ENCODE results near the gene RRAS2.
"Not testable (repeated sequence)": the region's sequence is repeated elsewhere in the genome, so short reads cannot be mapped to it uniquely, and the experiment has no call there.

The RRAS2 gene

DNA sequence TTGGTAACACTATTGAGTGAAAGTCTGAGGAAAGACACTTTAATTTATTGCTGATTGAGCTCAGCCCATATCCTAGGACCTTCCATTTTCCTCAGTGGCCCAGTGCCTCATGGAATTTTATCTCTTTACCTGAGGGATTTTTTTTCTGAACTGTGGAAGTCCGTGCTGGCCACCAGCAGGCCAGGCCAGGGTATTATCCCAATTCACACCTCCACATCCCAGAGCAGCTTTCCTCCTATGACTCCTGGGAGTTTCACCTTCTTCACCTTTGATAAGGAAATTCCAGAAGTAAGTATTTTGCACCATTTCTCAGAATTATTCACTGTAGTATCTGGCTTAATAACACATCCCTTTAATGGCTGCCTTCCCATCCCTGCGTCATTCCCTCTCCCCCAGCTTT is 13.0 kb upstream of the RRAS2 start:
- no peak for DNase-seq

DNA sequence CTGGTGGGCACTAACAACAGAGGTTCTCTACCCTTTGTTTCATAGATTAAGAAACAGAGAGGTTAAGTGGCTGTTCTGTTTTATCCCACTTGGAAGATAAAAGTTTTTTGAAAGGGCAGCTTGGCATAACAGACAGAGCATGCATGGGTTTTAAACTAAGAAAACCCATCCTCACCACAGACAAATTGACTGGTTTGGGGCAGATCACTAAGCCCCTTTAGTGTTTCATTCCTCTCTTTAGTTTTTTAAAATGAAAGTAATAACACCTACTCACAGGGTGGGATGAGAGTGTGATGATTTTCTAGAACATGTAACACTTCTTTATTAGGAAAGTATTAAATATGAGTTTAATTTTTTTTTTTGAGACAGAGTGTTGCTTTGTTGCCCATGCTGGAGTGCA is 12.3 kb upstream of the RRAS2 start:
- no peak for DNase-seq

DNA sequence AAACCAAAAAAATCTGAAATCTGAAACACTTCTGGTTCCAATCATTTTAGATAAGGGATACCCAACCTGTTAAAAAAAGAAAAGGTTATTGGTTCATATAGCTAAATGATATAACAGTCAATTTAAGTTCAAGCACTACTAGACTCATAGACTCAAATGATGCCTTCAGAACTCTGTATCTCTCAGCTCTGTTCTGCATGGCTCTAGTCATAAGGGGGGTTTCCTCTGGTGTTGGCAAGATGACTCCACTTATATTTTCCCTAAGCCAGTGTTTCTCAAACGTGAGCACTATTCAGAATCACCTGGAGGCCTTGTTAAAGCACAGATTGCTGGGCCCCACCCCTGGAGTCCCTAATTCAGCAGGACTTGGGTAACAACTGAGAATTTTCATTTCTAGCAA is 11.5 kb upstream of the RRAS2 start:
- no peak for DNase-seq

DNA sequence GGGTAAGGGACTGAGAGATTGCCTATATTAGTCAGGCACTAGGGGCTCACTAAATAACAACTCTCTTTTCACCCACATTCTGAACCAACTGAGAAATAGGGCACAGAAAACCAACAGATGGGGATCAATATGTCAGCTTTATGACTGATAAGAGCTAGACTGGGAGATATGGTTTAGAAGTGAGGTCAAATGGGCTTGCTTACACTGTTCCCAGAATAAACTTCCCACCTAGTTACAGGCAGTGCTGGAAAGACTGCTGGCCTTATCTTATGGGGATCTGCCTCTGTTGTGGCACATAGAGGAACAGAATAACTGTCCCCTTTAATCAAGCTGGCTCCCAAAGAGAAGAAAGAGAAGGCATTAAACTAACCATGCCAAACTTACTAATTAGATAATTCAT is 10.6 kb upstream of the RRAS2 start:
- no peak for DNase-seq

DNA sequence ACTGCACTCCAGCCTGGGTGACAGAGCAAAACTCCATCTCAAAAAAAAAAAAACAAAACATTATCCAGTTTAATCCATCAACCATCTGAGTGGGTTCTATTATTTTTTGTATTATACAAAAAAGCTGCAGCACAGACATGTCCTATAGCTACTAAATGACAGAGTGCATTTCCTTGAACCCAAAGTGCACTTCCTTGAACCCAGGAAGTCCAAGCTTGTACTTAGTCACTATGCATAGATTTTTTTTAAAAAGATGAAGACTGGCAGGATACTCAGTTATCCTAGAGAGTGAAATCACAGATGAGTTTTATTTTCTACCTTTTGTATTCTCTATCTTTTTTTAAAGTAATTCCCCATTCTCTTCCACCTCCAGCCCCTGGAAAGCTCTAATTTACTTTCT is 8.0 kb upstream of the RRAS2 start:
- DNase-seq: no peak

DNA sequence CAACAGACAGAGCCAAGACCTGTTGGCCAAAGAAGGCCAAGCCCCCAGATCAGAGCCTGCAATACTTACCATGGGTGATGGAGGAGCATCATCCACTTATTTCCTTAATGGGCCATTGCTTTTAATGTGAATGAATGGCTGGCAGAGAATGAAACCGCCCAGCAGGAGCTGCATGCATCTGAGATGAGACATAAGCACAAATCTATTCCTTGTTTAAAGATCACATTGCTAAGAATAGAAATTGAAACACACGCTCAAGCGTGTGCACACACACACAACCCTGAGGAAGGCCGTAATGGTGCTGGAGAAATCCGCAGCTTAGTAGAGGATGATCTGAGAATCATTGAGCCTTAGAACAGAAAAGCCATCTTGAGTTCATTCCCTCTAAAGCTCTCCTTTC is 5.3 kb upstream of the RRAS2 start:
- DNase-seq: no peak

DNA sequence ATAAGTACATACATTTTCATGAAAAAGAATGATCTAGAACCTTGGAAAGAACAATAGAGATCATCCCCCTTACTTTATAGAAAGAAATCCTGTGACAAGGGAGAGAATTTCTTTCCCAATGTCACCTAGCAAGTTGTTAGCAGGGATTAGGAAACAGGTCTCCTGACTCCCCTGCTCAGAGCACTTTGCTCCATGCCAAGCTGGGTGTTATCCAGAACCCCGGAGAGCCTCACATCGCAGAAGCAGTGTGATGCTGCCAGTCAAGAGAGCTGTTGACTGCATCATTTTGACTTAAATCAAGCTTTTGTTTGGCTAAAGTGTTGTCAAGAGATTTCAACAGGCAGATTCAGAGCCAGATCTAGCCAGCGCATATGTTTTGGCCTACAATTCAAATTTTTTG is 3.6 kb upstream of the RRAS2 start:
- peak in 4 of 58 donors; percentile 9 to 17 (median 9) for DNase-seq

DNA sequence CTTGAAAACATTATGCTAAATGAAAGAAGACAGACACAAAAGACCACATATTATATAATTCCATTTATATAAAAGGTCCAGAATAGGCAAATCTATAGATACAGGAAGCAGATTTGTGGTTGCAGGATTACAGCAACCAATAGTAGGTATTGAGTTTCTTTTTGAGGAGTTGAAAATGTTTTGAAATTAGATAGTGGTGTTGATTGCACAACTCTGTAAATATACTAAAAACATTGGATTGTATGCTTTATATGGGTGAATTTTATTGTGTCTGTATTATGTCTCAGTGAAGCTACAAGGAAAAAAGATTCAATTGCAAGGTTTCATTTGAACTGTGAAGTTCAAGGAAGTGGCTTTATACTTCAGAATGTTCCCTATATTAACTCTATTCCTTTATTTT is 3.0 kb upstream of the RRAS2 start:
- no peak for DNase-seq

DNA sequence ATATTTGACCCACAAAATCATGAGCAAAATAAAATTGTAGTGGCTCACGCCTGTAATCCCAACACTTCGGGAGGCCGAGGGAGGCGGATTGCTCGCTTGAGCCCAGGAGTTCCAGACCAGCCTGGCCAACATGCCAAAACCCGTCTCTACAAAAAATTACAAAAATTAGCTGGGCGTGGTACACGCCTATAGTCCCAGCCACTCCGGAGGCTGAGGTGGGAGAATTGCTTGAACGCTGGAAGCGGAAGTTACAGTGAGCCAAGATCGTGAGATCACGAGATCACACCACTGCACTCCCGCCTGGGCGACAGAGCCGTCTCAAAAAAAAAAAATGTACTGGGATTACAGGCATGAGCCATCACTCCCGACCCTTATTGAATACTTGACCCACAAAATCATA is 2.0 kb upstream of the RRAS2 start:
- DNase-seq: no peak

DNA sequence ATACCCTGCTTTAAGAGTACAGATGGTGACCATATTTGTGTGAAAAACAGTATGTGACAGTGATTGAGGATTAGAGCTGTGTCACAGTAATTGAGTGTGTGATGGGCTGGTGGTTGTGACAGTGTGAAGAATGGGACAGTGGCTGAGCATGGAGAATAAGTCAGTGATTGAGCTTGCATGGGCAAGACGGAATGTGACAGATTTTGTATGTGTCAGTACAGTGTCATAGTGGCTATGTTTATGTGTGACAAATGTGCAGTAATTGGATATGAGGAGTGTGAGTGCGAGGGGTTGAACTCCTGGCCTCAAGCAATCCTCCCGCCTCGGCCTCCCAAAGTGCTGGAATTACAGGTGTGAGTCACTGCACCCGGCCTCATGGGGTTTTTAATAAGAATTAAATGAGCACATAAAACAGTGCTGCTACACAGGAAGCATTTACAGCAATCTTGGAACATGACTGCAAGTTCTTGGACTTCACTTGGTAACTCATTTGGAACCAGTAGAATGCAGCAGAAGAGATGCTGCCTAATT is 583 bp upstream of the RRAS2 start:
- DNase-seq: no peak

DNA sequence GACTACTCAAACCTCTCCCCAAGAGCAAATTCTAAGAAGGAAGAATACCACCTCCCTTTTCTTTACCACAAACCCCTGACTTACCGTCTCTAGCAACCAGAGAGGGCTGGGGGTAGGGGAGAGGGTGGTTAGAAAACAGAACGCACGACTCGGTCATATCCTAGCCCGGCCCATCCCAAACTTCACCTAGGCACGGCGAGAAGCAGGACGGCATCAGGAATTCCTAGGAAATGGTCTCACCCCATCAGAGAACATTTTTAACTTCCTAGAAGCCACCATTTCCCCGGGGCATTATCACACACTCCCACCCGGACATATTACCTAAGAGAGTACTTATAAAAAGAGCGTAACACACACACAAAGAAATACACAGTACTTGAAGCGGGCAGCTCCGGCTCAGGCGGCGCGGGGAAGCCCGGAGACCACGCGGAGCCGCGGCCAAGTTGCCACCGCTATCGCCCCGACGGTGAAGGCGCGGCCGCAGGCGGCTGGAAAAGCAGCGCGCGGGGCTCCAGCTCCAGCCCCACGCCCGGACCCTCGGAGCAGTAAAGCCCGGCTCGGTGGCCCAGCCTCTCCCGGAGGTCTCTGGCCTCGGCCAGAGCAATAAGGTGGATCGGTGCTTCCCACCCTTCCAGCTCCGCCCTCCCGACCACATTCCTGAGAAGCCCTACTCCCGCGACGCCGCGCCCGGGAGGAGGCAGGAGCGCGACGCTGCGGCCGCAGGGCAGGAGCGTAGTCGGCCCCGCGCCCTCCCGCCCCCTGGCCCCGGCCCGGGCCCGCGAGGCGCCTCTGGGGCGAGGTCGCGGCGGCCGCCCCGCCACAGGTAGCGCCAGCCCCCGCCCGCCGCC is 878 bp downstream of the RRAS2 start:
- DNase-seq: peak in 7 of 58 donors; percentile 9 to 64 (median 21)

DNA sequence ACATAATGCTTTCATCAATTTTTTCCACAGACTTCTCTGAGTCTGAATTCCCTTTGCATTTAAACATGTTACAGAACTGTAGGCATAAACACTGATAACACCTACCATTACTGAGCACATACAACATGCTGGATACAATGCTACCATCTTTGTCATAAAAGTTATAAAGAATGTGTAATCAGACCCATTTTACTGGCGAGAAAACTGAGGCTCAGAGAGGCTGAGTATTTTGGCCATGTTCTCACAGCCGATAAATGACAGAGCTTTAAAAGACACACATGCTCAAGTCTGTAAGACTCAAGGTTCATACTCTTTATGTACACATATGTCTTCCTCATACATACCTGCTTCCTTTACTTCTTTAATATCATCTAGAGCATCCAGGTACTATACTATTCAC is 2.6 kb downstream of the RRAS2 start:
- DNase-seq: no peak

DNA sequence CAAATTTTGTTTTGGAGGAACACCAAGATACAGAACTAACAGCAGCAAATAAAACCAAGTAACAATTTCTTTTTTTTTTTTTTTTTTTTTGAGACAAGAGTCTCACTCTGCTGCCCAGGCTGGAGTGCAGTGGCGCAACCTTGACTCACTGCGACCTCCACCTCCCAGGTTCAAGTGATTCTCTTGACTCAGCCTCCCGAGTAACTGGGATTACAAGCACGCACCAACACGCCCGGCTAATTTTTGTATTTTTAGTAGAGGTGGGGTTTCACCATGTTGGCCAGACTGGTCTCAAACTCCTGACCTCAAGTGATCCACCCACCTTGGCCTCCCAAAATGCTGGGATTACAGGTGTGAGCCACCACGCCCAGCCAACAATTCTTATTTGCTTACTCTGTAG is 4.4 kb downstream of the RRAS2 start:
- DNase-seq: not testable (repeated sequence)

DNA sequence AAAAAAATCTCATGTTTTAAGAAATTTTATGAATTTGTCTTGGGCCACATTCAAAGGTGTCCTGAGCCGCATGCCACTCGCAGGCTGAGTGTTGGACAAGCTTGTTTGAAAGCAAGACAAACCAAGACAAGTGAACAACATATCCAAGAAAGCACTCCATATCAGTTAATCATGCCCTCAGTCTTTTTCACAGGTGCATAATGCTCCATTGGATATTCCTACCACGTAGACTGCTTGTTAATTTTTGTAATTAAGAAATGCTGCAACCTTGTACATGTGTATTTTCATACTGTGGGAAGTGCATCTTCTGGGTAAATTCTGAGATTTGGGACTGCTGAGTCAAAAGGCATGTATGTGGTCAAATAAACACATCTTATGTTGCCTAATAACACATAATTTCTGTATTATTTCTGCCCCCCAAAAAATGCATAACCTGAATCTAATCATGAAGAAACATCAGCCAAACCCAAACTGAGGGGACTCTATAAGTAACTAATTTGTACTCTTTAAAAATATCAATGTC is 8.2 kb downstream of the RRAS2 start:
- DNase-seq: no peak

DNA sequence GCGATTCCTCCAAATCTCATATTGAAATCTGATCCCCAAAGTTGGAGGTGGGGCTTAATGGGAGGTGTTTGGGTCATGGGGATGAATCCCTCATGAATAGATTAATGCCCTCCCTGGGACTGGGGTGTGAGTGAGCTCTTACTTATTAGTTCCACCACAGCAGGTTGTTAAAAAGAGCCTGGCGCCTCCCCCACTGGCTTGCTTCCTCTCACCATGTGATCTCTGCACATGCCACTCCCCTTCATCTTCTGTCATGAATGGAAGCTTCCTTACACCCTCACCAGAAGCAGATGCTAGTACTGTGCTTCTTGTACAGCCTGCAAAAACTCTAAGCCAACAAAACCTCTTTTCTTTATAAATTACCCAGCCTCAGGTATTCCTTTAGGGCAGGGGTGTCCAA is 8.8 kb downstream of the RRAS2 start:
- DNase-seq: no peak

DNA sequence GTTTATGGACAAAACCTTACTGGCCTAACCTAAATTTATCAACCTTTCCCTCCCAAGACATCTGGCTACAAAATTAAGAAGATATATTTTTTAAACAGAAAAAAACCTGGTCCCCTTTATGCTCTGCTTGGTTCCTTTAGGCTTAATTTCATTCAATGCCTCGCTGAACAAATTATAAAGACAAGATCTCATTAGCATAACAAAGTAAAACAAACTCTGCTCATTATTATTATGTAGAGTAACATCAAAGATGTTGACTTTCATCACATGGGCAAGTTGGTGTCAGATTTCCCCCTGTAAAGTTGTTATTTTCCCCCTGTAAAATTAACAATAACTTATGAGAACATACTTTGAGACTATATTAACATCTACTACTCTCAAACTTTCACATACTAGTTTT is 11.0 kb downstream of the RRAS2 start:
- DNase-seq: no peak

DNA sequence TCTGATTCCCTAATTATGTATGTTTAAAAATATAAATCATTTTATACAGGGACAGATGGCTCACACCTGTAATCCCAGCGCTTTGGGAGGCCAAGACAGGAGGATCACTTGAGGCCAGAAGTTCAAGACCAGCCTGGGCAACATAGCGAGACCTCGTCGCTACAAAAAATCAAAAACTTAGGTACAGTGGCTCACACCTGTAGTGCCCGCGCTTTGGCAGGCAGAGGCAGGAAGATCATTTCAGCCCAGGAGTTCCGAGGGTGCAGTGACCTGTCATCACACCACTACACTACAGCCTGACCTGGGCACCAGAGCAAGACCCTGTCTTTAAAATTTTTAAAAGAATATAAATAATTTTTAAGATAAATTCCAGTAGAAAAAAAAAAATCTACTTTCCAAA is 11.5 kb downstream of the RRAS2 start:
- no peak for DNase-seq

DNA sequence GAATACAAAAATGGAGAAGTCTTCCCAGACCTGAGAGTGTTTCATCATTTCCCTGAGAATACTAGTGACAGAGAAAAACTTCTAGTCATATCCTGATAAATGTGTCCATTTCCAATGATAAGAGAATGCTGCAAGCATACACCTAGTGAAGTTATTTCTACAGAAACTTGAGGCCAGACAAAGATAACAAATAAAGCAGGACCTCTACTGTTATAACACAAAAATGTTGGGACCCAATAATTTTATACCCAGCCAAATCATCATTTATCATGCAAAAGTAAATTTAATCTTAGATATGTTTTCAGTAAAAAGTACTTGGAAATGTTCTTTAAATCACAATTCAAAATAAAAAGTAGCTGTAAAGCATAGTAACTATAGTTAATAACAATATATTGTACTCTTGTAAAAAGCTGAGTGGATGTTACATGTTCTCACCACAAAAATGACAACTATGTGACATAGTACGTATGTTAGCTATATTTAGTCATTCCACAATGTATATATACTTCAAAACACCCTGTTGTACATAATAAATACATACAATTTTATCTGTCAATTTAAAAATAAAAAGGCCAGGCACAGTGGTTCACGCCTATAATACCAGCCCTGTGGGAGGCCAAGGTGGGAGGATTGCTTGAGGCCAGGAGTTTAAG is 12.6 kb downstream of the RRAS2 start:
- no peak for DNase-seq

DNA sequence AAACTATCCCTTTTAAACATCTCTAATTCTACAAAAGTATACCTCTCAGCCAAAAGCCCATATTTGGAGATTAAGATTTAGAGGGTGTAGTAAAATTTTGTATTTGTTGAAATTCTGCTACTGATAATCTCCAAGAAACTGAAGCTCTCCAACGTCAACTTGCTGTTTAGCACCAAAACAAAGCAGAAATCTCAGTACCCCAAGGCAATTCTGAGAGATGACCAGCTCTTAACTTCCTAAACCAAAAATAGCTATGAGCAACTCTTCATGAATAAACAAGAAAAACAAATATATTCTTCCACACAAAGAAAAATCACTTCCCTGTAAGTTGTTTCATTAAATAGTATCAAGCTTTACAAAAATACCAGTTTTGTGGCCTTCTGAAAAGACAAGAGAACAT is 13.3 kb downstream of the RRAS2 start:
- no peak for DNase-seq

DNA sequence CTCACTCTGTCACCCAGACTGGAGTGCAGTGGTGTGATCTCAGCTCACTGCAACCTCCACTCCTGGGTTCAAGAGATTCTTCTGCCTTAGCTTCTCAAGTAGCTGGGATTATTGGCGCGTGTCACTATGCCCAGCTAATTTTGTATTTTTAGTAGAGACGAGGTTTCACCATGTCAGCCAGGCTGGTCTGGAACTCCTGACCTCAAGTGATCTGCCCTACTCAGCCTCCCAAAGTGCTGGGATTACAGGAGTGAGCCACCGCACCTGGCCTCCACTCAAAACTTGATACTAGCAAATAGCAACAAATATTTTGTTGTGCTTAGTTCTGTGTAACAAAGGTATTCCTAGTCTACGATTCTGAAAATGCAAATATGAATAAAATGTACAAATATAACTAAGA is 14.0 kb downstream of the RRAS2 start:
- not testable (repeated sequence) for DNase-seq

DNA sequence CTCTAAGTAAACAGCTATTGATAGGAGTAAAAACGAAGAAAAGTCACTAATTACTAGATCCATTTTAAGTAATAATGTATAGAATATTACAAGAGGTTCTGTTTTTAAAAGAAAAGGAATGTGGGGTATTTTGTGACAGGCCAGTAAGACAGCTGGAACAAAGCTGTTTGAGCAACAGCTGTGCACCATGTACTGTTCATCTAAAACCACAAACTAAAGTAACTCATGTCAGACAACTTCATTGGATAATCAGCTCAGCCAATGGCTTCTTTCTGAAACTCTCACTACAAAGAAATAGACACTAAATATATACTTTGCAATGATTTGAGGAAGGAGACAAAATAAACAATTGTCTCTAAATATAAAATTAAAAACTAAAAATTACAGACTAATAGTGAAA is 16.1 kb downstream of the RRAS2 start:
- DNase-seq: no peak

DNA sequence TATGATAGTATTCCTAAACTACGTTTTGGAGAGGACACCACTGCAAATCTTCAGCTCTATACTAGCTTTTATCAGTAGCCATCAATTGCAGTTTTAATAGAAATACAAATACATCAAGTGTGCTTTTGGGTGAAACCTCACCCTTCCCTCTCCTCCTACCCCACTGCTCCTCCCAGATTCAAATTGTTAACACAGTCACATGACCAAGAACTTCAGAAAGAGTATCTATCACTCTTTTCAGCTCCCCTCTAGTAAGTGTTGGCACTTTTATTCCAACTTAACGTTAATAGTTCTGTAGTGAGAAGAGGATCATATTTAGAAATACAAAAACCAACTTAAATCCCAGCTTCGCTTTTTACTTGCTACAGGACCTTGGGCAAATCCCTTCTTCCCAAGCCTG is 17.0 kb downstream of the RRAS2 start:
- no peak for DNase-seq

DNA sequence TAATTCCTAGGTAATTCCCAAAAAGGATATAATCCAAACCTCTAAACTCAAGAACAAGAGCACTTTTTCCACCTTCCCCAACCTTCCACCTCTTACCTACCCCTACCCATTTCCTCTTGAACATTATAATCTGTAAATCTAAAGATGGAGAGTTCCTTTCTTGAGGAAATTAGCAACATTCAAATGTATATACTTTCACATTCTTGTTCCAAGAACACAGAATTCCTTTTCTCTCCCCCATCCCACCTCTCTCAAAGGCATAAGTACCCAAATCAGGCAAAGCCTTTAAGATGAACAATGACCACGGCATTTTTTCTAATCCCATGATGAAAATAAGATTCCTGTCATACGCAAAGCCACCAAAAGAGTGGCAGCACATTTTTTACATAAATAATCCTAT is 18.3 kb downstream of the RRAS2 start:
- DNase-seq: no peak

Data from anterior cingulate cortex (tissue), 58 donors.